GM21786 (cell line): ENCODE measurements around the gene SLC9A5.
A peak's percentile ranks its signal among the peaks of the same experiment; 100 is the strongest.

ENCODE experiments used
- ATAC-seq: cut with Tn5 transposase; IDR thresholded peaks from one replicate; pipeline ENCODE4 v1.9.1; 2021; ENCODE audit not compliant: unreplicated experiment

The SLC9A5 gene

DNA sequence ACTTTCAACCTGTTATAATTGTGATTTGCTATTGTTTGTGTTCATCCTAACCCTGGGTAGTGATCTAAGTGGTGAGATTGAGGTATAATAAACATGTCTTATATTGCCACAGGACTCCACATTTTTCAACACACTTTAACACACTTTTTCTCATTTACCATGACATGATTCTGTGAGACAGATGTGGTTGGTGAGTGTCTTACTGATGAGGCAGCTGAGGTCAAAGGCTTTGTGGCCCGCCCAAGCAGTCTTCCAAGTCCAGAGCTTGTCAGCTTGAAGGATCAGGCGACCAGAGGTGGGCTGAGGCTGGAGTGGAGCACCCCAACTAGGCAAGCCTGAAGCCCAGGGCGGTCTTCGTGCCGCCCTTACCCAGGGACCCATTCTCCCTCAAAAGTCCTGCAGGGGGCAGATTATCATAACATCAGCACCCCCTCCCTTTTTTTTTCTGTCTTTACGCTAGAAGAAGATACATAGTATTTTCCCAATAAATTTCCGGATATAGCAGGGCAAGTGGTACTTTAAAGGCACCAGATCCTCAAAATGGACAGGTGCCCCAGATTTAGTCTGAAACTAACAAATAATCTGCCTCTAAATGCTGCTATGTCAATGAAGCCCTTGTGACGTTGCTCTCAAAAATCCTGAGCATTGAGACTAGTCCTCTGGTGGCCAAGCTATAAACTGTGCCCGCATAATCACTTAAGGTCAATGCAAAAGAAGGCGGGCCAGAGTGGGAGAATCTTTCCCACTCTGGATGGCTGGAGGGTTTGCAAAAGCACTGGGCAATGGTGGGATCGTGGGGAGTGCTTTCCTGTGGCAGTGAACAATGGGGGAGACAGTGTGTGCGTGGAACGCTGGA lies 56.7 kb downstream of the SLC9A5 start:
- ATAC-seq, result no peak

- no peak for ATAC-seq
Observed at GRCh38 chr16:67310561-67310960, 61.8 kb downstream of the SLC9A5 start.

GRCh38 chr16:67311607-67312488 lies 63.1 kb downstream of the SLC9A5 start:
- ATAC-seq, result peak; percentile 83

- ATAC-seq, result no peak
Observed at GRCh38 chr16:67312719-67313118, 63.9 kb downstream of the SLC9A5 start.

DNA sequence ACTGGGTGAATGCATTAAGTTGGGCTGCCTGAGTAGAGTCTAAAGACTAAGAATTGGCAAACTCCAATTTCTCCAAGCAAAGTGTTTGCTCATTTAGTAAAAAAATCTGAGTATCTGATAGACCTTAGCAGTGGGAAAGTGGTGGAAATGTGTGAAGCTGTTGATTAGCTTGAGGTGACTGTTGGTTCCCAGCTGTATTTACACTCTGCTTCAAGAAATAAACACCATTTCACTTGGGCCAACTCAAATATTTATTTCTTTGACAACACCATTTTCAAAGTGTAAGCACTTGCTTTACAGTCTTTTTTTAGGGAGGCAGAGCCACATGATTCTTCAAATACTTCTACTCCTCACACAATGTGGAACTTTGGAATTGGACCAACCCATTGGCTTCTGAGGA lies 69.1 kb downstream of the SLC9A5 start:
- ATAC-seq, result no peak
